Activated CD4-positive, alpha-beta T cell treated with anti-CD3 and anti-CD28 coated beads, Interleukin-2, Interleukin-6, amounts not matched to agents 100 ng/mL and 50 ng/mL, durations not matched to agents 16 hours and 8 hours (primary cell): ENCODE measurements around the gene EIF3CL.
"Not testable (repeated sequence)": the region's sequence is repeated elsewhere in the genome, so short reads cannot be mapped to it uniquely, and the experiment has no call there.

Source experiments
- DNase-seq: peaks from one replicate; pipeline ENCODE4 v3.0.0-alpha.2; 2020

Gene EIF3CL

DNA sequence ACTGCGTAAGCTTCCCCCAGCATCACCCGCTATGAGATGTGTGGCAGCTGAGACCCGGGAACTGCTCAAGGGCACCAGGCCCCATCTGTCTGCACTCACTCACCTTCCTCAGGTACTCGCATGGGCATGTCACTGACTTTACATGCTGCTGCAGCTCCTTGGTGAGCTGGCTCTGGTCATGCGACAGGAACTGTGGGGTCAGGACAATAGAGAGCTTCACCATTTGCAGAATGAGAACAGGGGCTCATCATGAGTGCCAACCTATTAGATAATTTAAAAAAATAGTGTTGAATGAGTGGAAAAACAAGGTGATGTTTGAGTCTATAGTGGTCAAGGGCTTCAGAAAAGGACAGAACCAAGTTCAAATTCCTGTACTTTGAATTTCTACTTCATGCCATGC is 41.0 kb downstream of the EIF3CL start:
- not testable (repeated sequence) for DNase-seq

DNA sequence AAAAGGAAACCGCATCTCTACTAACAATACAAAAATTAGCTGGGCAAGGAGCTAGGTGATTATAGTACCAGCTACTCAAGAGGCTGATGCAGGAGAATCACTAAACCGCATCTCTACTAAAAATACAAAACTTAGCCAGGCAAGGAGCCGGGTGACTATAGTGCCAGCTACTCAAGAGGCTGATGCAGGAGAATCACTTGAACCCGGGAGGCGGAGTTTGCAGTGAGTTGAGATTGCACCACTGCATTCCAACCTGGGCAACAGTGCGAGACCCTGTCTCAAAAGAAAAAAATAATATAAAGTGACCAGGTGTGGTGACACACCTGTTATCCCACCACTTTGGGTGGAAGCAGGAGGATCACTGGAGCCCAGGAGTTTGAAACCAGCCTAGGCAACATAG is 65.4 kb downstream of the EIF3CL start:
- not testable (repeated sequence) for DNase-seq

DNA sequence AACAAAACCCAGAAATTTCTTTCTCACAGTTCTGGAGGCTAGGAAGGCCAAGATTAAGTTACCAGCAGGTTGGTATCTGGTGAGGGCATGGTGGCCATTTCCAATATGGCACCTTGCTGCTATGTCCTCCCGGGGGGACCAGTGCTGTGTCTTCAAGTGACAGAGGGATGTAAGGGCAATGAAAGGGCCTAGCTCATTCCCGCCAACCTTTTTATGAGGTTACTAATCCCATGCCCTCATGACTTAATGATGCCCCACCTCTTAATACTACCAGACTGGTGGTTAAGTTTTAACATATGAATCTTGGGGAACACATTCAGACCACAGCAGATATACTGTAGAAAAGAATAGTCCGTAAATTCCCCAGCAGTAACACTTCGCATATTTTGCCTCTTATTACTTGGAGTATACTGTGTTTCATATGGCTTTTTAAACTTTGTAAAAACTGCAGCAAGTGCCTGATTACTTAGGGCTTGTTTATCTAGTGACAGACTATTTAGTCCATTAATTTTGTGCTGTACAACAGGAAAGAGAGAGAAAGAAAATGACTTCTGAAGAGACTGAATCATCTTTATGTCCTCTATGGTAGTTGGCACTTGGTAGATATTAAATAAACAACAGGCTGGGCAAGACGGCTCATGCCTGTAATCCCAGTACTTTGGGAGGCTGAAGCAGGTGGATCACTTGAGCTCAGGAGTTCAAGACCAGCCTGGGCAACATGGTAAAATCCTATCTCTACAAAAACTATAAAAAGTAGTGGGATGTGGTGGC is 66.5 kb downstream of the EIF3CL start:
- not testable (repeated sequence) for DNase-seq

DNA sequence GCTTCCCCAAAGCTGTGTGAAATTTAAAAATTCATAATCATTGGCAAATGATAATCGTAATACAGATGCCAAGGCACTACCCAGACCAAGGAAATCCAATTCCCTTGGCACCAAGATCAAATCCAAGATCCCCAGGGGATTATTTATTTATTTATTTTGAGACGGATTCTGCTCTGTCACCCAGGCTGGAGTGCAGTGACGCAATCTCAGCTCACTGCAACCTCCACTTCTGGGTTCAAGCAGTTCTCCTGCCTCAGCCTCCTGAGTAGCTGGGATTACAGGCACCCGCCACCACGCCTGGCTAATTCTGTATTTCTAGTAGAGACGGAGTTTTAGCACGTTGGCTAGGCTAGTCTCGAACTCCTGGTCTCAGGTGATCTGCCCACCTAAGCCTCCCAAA is 68.0 kb downstream of the EIF3CL start:
- DNase-seq: not testable (repeated sequence)

DNA sequence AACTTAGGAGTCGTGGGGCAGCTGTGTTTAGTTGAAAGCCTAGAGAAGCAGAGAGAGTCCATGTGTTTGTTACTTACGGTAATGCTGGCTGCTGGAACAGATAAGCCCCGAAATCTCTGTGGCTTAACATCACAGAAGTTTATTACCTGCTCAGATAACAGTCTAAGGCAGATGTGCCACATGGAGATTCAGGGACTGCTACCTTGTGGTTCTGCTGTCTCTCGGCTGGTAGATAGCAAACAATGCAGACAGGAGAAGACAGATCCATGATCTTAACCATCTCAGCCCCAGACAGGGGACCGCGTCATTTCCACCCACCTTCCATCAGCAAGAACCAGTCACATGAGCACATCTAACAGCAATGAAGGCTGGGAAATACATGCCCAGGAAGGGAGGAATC is 71.0 kb downstream of the EIF3CL start:
- DNase-seq: not testable (repeated sequence)

DNA sequence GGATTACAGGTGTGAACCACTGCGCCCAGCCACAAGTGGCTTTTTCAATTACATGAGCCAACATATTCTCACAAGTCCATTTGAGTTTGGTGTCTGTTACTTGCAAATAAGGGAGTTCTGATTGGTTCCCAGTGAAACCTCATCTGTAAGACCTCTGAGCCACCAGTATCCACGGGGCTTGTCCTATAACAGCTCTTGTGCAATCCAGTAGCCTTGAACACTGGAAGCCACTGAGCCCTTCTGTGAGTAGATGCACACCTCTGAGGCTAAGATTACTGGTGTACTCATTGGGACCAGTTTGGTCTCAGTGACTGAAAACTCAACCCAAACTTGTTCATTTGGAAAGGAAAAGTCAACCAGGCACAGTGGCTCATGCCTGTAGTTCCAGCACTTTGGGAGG is 72.7 kb downstream of the EIF3CL start:
- not testable (repeated sequence) for DNase-seq

DNA sequence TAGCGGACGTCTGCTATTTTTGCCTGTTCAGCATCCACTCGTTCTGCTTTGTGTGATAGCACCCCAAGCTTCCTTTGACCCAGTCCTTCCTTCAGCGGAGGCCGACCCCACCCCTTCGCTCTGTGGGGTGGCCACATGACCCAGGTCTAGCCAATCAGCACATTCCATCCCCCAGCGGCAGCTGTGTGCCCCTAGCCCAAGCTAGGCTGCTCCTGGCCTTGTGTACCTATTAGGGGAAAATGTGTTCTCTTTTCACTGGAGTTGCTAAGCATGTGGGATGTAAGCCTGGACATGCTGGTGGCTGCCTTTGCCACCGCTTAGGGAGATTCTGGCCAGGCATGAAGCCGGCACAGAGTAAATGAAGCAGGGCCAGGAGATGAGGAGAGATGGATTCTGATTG is 73.4 kb downstream of the EIF3CL start:
- not testable (repeated sequence) for DNase-seq
